ENCODE data around the gene CCDC78. TPM values are rescaled to one million over a fixed set of nuclear protein-coding genes. Genes with fewer than 3 reads are reported as not detected.
A peak's percentile ranks its signal among the peaks of the same experiment; 100 is the strongest.

Gene CCDC78
- total and polyA plus RNA-seq, 2 experiments from 2014 or later = 10.5 to 12.6 TPM

- ATAC-seq (peak; percentile 2; the same call in 2 of the 3 replicates), DNase-seq (ENCODE audit: low spot score) (no peak)
- H3K4me1 ChIP-seq (ENCODE audit: insufficient read depth) = no peaks in the 10 kb centered on the region; the same call in 1 of the 2 replicates
- peak overlapping the region; percentile 85 for H3K4me2 ChIP-seq
- peak overlapping the region; percentile 68 for H3K4me3 ChIP-seq
- TF ChIP-seq POLR2AphosphoS5 (IDR thresholded peaks at IDR 0.05; ENCODE audit: low read depth) = no peak
- TF ChIP-seq ETS1 (IDR thresholded peaks at IDR 0.05) = no peak
- peak; percentile 43 for TF ChIP-seq EZH2 (IDR thresholded peaks at IDR 0.05; ENCODE audit: low read depth, unreplicated experiment)
- TF ChIP-seq ZNF462 (CRISPR knock-in tag; IDR thresholded peaks at IDR 0.05) = no peak
- TF ChIP-seq REST (IDR thresholded peaks at IDR 0.05; ENCODE audit: unreplicated experiment) = no peak
- H3K36me3 ChIP-seq (ENCODE audit: insufficient read depth) = no peaks in the 10 kb centered on the region
- no peaks in the 10 kb centered on the region; the same call in 1 of the 2 replicates for H4K20me1 ChIP-seq (replicated peaks; ENCODE audit: insufficient read depth)
- no peaks in the 10 kb centered on the region for H3K36me3 Mint-ChIP-seq (ENCODE audit: low read depth)
- no peak overlapping the region for H3K27ac ChIP-seq (ENCODE audit: low read depth)
- peaks cover 47% of the 10 kb centered on the region for H3K27me3 Mint-ChIP-seq (ENCODE audit: insufficient read depth, low read depth, poor library complexity)
- H3K9me3 Mint-ChIP-seq = no peaks in the 10 kb centered on the region; the same call in 1 of the 3 replicates
- no peak overlapping the region for H3K27ac Mint-ChIP-seq
- H3K27me3 ChIP-seq (ENCODE audit: insufficient read depth) = peaks cover 64% of the 10 kb centered on the region
- H3F3A ChIP-seq (replicated peaks; ENCODE audit: low read depth) = 0 out of 2 replicates have a peak, but pooled peaks cover 3% of the 10 kb centered on the region
- H3K4me1 Mint-ChIP-seq = peaks cover 3% of the 10 kb centered on the region; the same call in 2 of the 3 replicates
- peak overlapping the region; percentile 62; the same call in 2 of the 3 replicates for H3K4me3 Mint-ChIP-seq
- no peaks in the 10 kb centered on the region; the same call in 1 of the 2 replicates for H3K79me2 ChIP-seq (replicated peaks; ENCODE audit: insufficient read depth)
- no peaks in the 10 kb centered on the region for H3K9me2 ChIP-seq (ENCODE audit: insufficient read depth)
- H2AFZ ChIP-seq = no peak overlapping the region
These were observed 32.9 kb downstream of the CCDC78 start for GRCh38 chr16:693364-693763.

All from GM23338 (cell line).